T-helper 22 cell (primary cell): ENCODE data around the gene SERPINB8.

Source experiments
- DNase-seq: peaks from one replicate; pipeline ENCODE4 v3.0.0-alpha.2; 2020; ENCODE audit warnings: low read depth

The SERPINB8 gene

GRCh38 chr18:64017870-64018269 lies 48.0 kb downstream of the SERPINB8 start:
- no peak for DNase-seq

GRCh38 chr18:64019922-64020756 lies 50.3 kb downstream of the SERPINB8 start:
- no peak for DNase-seq

- DNase-seq: no peak
Observed at GRCh38 chr18:64026350-64026749, 56.5 kb downstream of the SERPINB8 start.

- DNase-seq: no peak
Observed at GRCh38 chr18:64027931-64028695, 58.2 kb downstream of the SERPINB8 start.

- no peak for DNase-seq
Observed at GRCh38 chr18:64029096-64029495, 59.2 kb downstream of the SERPINB8 start.

- DNase-seq: no peak
Observed at GRCh38 chr18:64031411-64031810, 61.5 kb downstream of the SERPINB8 start.

- DNase-seq: no peak
Observed at GRCh38 chr18:64032312-64032711, 62.4 kb downstream of the SERPINB8 start.

GRCh38 chr18:64037812-64038414 lies 68.0 kb downstream of the SERPINB8 start:
- DNase-seq: no peak
